Measurements from ENCODE around the gene MTR. TPM values are rescaled to one million over a fixed set of nuclear protein-coding genes. Genes with fewer than 3 reads are reported as not detected.

The MTR gene
- total RNA-seq, 1 experiment from 2014 or later = 27.5 TPM

DNA sequence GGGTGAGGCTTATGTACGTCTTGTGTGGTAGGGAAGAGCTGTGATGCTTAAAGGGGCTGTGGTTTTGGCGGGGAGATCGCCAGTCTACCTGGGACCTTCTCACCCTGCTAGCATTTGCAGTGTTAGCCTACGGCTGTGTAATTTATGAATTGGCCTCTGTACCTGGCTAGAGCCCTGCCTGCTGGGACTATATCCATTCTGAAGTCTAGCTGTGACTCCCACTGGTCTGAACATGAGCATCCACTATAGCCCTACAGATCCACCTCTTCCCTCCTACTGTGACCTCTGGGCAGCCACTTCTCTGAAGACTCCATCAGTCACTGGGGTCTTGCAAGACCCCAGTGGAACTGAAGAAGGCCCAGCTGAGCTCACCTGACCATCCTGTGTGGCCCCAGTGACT, 135.4 kb downstream of the MTR start (continued):
- TF ChIP-seq, protein P1, sequence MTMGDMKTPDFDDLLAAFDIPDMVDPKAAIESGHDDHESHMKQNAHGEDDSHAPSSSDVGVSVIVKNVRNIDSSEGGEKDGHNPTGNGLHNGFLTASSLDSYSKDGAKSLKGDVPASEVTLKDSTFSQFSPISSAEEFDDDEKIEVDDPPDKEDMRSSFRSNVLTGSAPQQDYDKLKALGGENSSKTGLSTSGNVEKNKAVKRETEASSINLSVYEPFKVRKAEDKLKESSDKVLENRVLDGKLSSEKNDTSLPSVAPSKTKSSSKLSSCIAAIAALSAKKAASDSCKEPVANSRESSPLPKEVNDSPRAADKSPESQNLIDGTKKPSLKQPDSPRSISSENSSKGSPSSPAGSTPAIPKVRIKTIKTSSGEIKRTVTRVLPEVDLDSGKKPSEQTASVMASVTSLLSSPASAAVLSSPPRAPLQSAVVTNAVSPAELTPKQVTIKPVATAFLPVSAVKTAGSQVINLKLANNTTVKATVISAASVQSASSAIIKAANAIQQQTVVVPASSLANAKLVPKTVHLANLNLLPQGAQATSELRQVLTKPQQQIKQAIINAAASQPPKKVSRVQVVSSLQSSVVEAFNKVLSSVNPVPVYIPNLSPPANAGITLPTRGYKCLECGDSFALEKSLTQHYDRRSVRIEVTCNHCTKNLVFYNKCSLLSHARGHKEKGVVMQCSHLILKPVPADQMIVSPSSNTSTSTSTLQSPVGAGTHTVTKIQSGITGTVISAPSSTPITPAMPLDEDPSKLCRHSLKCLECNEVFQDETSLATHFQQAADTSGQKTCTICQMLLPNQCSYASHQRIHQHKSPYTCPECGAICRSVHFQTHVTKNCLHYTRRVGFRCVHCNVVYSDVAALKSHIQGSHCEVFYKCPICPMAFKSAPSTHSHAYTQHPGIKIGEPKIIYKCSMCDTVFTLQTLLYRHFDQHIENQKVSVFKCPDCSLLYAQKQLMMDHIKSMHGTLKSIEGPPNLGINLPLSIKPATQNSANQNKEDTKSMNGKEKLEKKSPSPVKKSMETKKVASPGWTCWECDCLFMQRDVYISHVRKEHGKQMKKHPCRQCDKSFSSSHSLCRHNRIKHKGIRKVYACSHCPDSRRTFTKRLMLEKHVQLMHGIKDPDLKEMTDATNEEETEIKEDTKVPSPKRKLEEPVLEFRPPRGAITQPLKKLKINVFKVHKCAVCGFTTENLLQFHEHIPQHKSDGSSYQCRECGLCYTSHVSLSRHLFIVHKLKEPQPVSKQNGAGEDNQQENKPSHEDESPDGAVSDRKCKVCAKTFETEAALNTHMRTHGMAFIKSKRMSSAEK (CRISPR knock-in tag; IDR thresholded peaks at IDR 0.05; ENCODE audit: borderline replicate concordance) = no peak

DNA sequence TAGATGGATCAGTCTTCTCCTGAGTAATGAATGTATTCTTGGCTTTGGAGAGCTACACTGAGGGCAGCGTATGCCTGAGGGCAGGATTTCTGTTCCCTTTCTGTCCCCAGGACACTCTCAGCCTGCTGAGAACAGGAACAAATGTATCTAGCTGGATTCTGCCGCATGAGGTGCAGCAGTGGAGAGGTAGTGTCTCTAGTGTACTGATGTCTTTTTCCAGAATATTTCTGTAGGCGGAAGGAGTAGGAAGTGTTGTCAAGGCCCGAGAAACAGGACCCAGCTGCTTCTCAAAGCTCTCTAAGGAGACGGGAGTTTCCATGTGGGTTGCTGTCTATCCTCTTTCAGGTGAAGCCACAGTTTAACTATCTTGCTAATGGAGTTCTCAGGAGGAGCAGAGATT, 143.7 kb downstream of the MTR start:
- H3K9me3 Mint-ChIP-seq = peaks cover 48% of the 10 kb centered on the region
- ATAC-seq (no peak), DNase-seq (ENCODE audit: low spot score) (no peak)
- peaks cover 3% of the 10 kb centered on the region for H3K4me1 Mint-ChIP-seq
- POLR2A ChIA-PET = no interaction called here
- H3K27me3 Mint-ChIP-seq (ENCODE audit: low read depth) = peaks cover 9% of the 10 kb centered on the region
- TF ChIP-seq ZNF416 (CRISPR knock-in tag; IDR thresholded peaks at IDR 0.05) = no peak
- TF ChIP-seq OVOL2 (CRISPR knock-in tag; IDR thresholded peaks at IDR 0.05; ENCODE audit: borderline replicate concordance) = no peak
- TF ChIP-seq GABPB1 (CRISPR knock-in tag; IDR thresholded peaks at IDR 0.05) = no peak
- TF ChIP-seq SP1 (CRISPR knock-in tag; conservative IDR thresholded peaks at IDR 0.05) = no peak
- no peak for TF ChIP-seq RORB (CRISPR knock-in tag; IDR thresholded peaks at IDR 0.05)
- no peak for TF ChIP-seq SOX15 (CRISPR knock-in tag; IDR thresholded peaks at IDR 0.05)
- TF ChIP-seq, protein P2, sequence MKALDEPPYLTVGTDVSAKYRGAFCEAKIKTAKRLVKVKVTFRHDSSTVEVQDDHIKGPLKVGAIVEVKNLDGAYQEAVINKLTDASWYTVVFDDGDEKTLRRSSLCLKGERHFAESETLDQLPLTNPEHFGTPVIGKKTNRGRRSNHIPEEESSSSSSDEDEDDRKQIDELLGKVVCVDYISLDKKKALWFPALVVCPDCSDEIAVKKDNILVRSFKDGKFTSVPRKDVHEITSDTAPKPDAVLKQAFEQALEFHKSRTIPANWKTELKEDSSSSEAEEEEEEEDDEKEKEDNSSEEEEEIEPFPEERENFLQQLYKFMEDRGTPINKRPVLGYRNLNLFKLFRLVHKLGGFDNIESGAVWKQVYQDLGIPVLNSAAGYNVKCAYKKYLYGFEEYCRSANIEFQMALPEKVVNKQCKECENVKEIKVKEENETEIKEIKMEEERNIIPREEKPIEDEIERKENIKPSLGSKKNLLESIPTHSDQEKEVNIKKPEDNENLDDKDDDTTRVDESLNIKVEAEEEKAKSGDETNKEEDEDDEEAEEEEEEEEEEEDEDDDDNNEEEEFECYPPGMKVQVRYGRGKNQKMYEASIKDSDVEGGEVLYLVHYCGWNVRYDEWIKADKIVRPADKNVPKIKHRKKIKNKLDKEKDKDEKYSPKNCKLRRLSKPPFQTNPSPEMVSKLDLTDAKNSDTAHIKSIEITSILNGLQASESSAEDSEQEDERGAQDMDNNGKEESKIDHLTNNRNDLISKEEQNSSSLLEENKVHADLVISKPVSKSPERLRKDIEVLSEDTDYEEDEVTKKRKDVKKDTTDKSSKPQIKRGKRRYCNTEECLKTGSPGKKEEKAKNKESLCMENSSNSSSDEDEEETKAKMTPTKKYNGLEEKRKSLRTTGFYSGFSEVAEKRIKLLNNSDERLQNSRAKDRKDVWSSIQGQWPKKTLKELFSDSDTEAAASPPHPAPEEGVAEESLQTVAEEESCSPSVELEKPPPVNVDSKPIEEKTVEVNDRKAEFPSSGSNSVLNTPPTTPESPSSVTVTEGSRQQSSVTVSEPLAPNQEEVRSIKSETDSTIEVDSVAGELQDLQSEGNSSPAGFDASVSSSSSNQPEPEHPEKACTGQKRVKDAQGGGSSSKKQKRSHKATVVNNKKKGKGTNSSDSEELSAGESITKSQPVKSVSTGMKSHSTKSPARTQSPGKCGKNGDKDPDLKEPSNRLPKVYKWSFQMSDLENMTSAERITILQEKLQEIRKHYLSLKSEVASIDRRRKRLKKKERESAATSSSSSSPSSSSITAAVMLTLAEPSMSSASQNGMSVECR (CRISPR knock-in tag; IDR thresholded peaks at IDR 0.05; ENCODE audit: borderline replicate concordance) = no peak
- no peak for TF ChIP-seq CREM (CRISPR knock-in tag; IDR thresholded peaks at IDR 0.05)
- TF ChIP-seq, protein P3, sequence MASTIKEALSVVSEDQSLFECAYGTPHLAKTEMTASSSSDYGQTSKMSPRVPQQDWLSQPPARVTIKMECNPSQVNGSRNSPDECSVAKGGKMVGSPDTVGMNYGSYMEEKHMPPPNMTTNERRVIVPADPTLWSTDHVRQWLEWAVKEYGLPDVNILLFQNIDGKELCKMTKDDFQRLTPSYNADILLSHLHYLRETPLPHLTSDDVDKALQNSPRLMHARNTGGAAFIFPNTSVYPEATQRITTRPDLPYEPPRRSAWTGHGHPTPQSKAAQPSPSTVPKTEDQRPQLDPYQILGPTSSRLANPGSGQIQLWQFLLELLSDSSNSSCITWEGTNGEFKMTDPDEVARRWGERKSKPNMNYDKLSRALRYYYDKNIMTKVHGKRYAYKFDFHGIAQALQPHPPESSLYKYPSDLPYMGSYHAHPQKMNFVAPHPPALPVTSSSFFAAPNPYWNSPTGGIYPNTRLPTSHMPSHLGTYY (CRISPR knock-in tag; IDR thresholded peaks at IDR 0.05) = no peak
- TF ChIP-seq, protein P4, sequence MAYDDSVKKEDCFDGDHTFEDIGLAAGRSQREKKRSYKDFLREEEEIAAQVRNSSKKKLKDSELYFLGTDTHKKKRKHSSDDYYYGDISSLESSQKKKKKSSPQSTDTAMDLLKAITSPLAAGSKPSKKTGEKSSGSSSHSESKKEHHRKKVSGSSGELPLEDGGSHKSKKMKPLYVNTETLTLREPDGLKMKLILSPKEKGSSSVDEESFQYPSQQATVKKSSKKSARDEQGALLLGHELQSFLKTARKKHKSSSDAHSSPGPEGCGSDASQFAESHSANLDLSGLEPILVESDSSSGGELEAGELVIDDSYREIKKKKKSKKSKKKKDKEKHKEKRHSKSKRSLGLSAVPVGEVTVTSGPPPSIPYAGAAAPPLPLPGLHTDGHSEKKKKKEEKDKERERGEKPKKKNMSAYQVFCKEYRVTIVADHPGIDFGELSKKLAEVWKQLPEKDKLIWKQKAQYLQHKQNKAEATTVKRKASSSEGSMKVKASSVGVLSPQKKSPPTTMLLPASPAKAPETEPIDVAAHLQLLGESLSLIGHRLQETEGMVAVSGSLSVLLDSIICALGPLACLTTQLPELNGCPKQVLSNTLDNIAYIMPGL (CRISPR knock-in tag; IDR thresholded peaks at IDR 0.05) = no peak
- no peak for TF ChIP-seq JUN (CRISPR knock-in tag; IDR thresholded peaks at IDR 0.05)
- TF ChIP-seq, protein P5, sequence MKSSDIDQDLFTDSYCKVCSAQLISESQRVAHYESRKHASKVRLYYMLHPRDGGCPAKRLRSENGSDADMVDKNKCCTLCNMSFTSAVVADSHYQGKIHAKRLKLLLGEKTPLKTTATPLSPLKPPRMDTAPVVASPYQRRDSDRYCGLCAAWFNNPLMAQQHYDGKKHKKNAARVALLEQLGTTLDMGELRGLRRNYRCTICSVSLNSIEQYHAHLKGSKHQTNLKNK (CRISPR knock-in tag; IDR thresholded peaks at IDR 0.05) = no peak
- no peak for TF ChIP-seq FOXP1 (CRISPR knock-in tag; IDR thresholded peaks at IDR 0.05; ENCODE audit: borderline replicate concordance)
- CTCF ChIA-PET = interaction anchor here (0.8 kb wide), 2 partner anchors 11 to 180 kb away, joined by 3 to 4 read pairs; no protein-coding TSS in a partner anchor
- no peak overlapping the region for H3K4me3 Mint-ChIP-seq
- peaks cover 31% of the 10 kb centered on the region for H3K36me3 Mint-ChIP-seq
- H3K27ac Mint-ChIP-seq = no peak overlapping the region; the same call in 1 of the 2 replicates

Measured in WTC11 (cell line).